ENCODE results near the gene C1orf167.
A peak's percentile ranks its signal among the peaks of the same experiment; 100 is the strongest.

The C1orf167 gene

DNA sequence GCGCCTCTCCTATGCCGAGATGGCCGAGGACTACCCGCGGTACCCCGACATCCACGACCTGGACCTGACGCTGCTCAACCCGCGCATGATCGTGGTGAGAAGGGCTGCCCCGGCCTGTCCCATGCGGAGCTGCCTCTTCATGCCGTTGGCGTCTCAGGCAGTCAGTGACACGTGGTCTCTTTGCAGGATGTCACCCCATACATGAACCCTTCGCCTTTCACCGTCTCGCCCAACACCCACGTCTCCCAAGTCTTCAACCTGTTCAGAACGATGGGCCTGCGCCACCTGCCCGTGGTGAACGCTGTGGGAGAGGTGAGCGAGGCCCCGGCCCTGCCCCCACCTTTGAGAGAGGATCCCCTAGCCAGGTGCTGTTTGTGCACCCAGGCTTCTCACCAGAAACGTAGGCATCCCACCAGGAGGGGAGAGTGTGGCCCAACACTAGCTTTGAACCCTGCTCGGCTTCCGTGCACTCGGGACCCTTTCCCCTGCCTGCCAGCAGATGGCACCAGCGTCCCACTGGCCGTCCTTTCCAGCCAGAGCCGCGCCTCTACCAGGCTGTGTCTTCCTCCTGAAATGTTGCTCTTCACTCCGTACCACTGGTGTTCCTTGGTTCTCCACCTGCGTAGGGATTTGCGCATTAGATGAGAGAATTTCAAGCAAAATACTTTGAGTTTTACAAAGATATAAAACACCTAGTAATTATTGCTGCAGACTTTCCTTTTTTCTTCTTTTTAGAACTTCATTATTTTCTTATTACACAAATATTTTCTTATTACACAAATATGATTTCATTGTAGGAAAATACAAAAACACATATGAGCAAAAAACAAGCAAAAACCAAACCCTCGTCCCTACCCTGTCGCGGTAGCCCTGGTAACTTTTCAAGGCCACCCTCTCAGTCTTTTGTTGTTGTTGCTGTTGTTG lies 76.6 kb downstream of the C1orf167 start:
- DNase-seq, result peak; percentile 64 to 73

Data from stimulated activated CD4-positive, alpha-beta T cell treated with anti-CD3 and anti-CD28 coated beads, Interleukin-4, amount 100 ng/mL, for 4 hours (primary cell).